Muscle of leg (tissue), 11 donors: ENCODE data around the gene NIPAL3. TPM values are rescaled to one million over a fixed set of nuclear protein-coding genes. Genes with fewer than 3 reads are reported as not detected.

Experiments
- DNase-seq: peaks from one replicate; pipeline ENCODE4 v3.0.0; 2013
- H3K27ac ChIP-seq: one replicate; pipeline ENCODE4 v1.5.1; 2013; ENCODE audit warnings: mild to moderate bottlenecking, low read length, control low read depth
- H3K27me3 ChIP-seq: one replicate; pipeline ENCODE4 v1.6.1; 2013; ENCODE audit warnings: low read length; ENCODE audit not compliant: control insufficient read depth, insufficient read depth
- H3K36me3 ChIP-seq: one replicate; pipeline ENCODE4 v1.6.1; 2013; ENCODE audit warnings: low read length; ENCODE audit not compliant: control insufficient read depth, insufficient read depth
- H3K4me1 ChIP-seq: one replicate; pipeline ENCODE4 v1.6.1; 2013; ENCODE audit warnings: low read length; ENCODE audit not compliant: control insufficient read depth, insufficient read depth
- H3K4me3 ChIP-seq: one replicate; pipeline ENCODE4 v1.5.1; 2013; ENCODE audit warnings: low read length, control low read depth
- H3K9me3 ChIP-seq: replicated peaks from 2 replicates; pipeline ENCODE4 v1.6.1; 2013; ENCODE audit warnings: low read depth, low read length; ENCODE audit not compliant: control insufficient read depth
- WGBS: methylation state at CpG from one replicate; pipeline ENCODE4 v1.1.5; 2013; ENCODE audit warnings: missing lambda C conversion rate; ENCODE audit not compliant: insufficient coverage; 5-methylcytosine and 5-hydroxymethylcytosine counted together
- polyA plus RNA-seq, 8 donors: library from polyadenylated mRNA; unstranded; fragments of 120-200 nt; gene quantifications; one replicate each; pipeline versions ENCODE4 v1.2.1 to v1.2.3, GENCODE V29; 2013; ENCODE audit warnings: inconsistent platforms in 1 of 8, low replicate concordance in 1 of 8; ENCODE audit not compliant: insufficient read length in 8 of 8, insufficient read depth in 1 of 8
- total RNA-seq: library from RNA; stranded (reverse); fragments of 120-200 nt; gene quantifications from one replicate; pipeline ENCODE4 v1.2.4, GENCODE V29; 2013

Gene NIPAL3
- total and polyA plus RNA-seq, 9 donors: 3.2 to 5.9 (median 4.9) TPM

GRCh38 chr1:24389231-24389678 lies 26.3 kb upstream of the NIPAL3 start:
- Histone ChIP-seq H3K4me1 (peaks cover 18% of the 10 kb centered on the region), H3K27me3 (no peaks in the 10 kb centered on the region), H3K4me3 (no peak overlapping the region), H3K27ac (no peak overlapping the region), H3K36me3 (peaks cover 4% of the 10 kb centered on the region), H3K9me3 (no peaks in the 10 kb centered on the region)
- no peak for DNase-seq
- WGBS: 86% methylated on average over 2 of the region's 4 CpGs

DNA sequence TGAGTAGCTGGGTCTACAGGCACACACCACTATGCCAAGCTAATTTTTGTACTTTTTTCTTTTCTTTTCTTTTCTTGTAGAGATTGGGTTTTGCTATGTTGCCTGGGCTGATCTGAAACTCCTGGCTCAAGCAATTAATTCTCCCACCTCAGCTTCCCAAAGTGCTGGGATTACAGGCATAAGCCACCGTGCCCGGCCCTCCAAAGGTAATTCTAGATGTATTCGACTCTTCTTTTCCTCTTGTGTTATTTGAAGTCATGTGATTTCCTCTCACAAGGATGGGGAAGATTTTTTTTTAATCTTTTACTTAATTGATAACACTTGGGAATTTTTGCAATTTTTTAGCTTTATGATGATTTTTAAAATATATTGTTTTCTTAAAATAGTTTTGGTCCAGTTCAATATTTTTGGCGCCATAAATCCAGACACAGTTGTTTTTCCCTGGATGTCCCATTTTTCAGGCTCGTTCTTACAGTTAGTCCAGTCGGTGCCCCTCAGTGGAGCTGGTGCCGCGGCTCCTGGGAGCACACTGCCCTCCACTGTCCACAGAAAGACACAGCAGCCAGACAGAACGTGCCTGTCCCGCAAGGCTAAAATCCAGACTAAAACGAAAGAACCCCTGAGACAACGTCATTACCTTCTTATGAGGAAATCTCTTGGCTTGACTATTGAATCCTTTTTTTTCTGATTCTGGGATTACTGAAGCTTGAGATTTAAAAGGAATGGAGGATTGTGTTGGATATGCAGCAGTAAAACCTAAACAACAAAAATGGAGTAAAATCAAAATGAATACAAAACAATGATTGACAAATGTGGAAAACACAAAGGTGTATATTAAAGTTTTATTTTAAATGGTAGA lies 24.4 kb upstream of the NIPAL3 start:
- Histone ChIP-seq H3K36me3 (peaks cover 4% of the 10 kb centered on the region), H3K27ac (peak overlapping the region; percentile 75), H3K27me3 (no peaks in the 10 kb centered on the region), H3K9me3 (no peaks in the 10 kb centered on the region), H3K4me3 (no peak overlapping the region), H3K4me1 (peaks cover 17% of the 10 kb centered on the region)
- 0% methylated on average over 5 of the region's 12 CpGs for WGBS
- peak; percentile 88 for DNase-seq

DNA sequence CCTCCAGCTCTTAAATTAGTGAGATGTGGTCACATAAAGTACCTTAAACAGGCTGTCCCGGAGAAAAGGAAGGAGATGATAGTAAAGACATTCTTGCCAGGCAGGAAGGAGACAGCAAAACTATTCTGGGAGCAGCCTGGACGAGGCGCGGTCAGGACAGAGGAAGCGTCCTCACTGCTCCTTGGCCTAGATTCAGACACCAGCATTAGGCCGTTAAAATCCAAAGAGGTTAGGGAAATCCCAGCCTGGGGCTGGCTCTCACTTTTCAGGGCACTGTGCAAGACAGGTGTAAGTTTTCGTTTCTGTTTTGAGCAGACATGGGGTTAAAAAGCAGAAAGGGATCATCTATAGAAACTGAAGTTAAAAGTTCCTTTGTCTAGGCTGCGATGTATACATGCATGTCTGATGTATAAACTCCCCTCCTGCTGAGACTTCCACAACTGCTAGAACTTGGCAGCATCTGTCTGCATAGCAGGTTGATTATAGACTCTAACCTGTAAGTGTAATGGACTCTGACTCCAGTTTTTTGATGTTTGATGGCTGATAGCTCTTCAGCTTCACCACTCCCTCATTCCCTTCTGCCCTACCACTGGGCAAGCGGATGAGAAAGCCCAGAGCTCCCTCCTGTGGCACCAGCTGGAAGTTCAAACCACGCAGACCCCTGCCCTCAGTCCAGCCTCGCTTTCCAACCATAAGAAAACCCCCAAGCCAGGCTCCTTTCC lies 23.6 kb upstream of the NIPAL3 start:
- Histone ChIP-seq H3K4me3 (no peak overlapping the region), H3K9me3 (no peaks in the 10 kb centered on the region), H3K36me3 (peaks cover 4% of the 10 kb centered on the region), H3K27ac (peak overlapping the region; percentile 75), H3K4me1 (peaks cover 9% of the 10 kb centered on the region), H3K27me3 (no peaks in the 10 kb centered on the region)
- DNase-seq: peak; percentile 55
- WGBS: 12% methylated on average over 7 of the region's 11 CpGs

- no peaks in the 10 kb centered on the region for H3K9me3 ChIP-seq
- H3K27me3 ChIP-seq: no peaks in the 10 kb centered on the region
- H3K4me1 ChIP-seq: peaks cover 9% of the 10 kb centered on the region
- peaks cover 4% of the 10 kb centered on the region for H3K36me3 ChIP-seq
- WGBS: no CpG with 5 or more reads among the region's 4 CpGs
- no peak overlapping the region for H3K4me3 ChIP-seq
- no peak overlapping the region for H3K27ac ChIP-seq
- DNase-seq: no peak
Observed at GRCh38 chr1:24392604-24392946, 23.0 kb upstream of the NIPAL3 start.

- WGBS: 90% methylated on average over 2 of the region's 4 CpGs
- Histone ChIP-seq H3K27ac (no peak overlapping the region), H3K4me1 (peaks cover 9% of the 10 kb centered on the region)
Observed at GRCh38 chr1:24392982-24393650, 22.5 kb upstream of the NIPAL3 start.

GRCh38 chr1:24393892-24394291 lies 21.7 kb upstream of the NIPAL3 start:
- Histone ChIP-seq H3K36me3 (peaks cover 4% of the 10 kb centered on the region), H3K27ac (peak overlapping the region; percentile 1)

More at GRCh38 chr1:24392982-24393650, 22.5 kb upstream of the NIPAL3 start:
- no peaks in the 10 kb centered on the region for H3K27me3 ChIP-seq
- no peak overlapping the region for H3K4me3 ChIP-seq
- no peak for DNase-seq
- peaks cover 4% of the 10 kb centered on the region for H3K36me3 ChIP-seq
- H3K9me3 ChIP-seq: no peaks in the 10 kb centered on the region

DNA sequence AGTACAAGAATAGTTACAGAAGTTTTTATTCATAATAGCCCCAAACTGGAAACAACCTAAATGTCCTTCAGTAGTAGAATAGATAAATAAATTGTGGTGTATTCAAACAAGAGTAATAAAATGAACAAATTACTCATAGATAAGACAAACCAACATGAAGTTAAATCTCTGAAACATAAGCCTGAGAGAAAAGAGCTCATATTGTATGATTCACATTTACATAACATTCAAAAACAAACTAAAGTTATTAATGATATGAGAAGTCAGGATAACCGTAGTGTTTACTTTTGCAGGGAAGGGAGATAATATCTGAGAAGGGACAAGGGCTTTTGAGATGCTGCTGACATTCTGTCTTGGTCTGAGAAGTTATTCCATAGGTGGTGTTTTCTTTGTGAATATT lies 15.5 kb upstream of the NIPAL3 start:
- no CpG with 5 or more reads among the region's 1 CpG for WGBS
- no peak for DNase-seq
- no peaks in the 10 kb centered on the region for H3K27me3 ChIP-seq
- H3K4me3 ChIP-seq: no peak overlapping the region
- H3K4me1 ChIP-seq: no peaks in the 10 kb centered on the region
- no peak overlapping the region for H3K27ac ChIP-seq
- H3K9me3 ChIP-seq: no peaks in the 10 kb centered on the region
- H3K36me3 ChIP-seq: no peaks in the 10 kb centered on the region

More at GRCh38 chr1:24393892-24394291, 21.7 kb upstream of the NIPAL3 start:
- no peaks in the 10 kb centered on the region for H3K27me3 ChIP-seq
- no peak overlapping the region for H3K4me3 ChIP-seq
- no peaks in the 10 kb centered on the region for H3K9me3 ChIP-seq
- DNase-seq: no peak
- peaks cover 9% of the 10 kb centered on the region for H3K4me1 ChIP-seq
- 48% methylated on average over 3 of the region's 6 CpGs for WGBS

- no peak overlapping the region for H3K4me3 ChIP-seq
- H3K4me1 ChIP-seq: no peaks in the 10 kb centered on the region
- peaks cover 7% of the 10 kb centered on the region for H3K9me3 ChIP-seq
- DNase-seq: no peak
- WGBS: no CpG with 5 or more reads among the region's 4 CpGs
- H3K27me3 ChIP-seq: no peaks in the 10 kb centered on the region
- H3K36me3 ChIP-seq: no peaks in the 10 kb centered on the region
- H3K27ac ChIP-seq: no peak overlapping the region
Observed at GRCh38 chr1:24403806-24404205, 11.8 kb upstream of the NIPAL3 start.

- Histone ChIP-seq H3K36me3 (no peaks in the 10 kb centered on the region), H3K4me3 (no peak overlapping the region), H3K27me3 (no peaks in the 10 kb centered on the region), H3K4me1 (no peaks in the 10 kb centered on the region), H3K27ac (no peak overlapping the region), H3K9me3 (peaks cover 7% of the 10 kb centered on the region)
- WGBS: 86% methylated on average over 1 of the region's 1 CpG
- no peak for DNase-seq
Observed at GRCh38 chr1:24406788-24407187, 8.8 kb upstream of the NIPAL3 start.

DNA sequence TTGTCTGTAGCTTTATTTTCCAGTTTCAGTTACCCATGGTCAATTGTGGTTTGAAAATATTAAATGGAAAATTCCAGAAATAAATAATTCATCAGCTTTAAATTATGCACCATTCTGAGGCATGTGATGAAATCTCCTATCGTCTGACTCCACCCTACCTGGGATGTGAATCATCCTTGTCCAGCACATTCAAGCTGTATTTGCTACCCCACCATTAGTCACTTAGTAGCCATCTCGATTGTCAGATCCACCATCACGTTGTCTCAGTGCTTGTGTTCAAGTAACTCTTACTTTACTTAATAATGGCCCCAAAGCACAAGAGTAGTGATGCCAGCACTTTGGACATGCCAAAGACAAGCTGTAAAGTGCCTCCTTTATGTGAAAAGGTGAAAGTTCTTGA lies 6.1 kb upstream of the NIPAL3 start:
- 69% methylated on average over 1 of the region's 3 CpGs for WGBS
- peaks cover 3% of the 10 kb centered on the region for H3K4me1 ChIP-seq
- DNase-seq: no peak
- no peak overlapping the region for H3K27ac ChIP-seq
- no peaks in the 10 kb centered on the region for H3K27me3 ChIP-seq
- no peak overlapping the region for H3K4me3 ChIP-seq
- peaks cover 7% of the 10 kb centered on the region for H3K9me3 ChIP-seq
- H3K36me3 ChIP-seq: no peaks in the 10 kb centered on the region
